Testis (tissue), 3 donors: ENCODE data around the gene ABRAXAS1. TPM values are rescaled to one million over a fixed set of nuclear protein-coding genes. Genes with fewer than 3 reads are reported as not detected.
"Not testable (repeated sequence)": the region's sequence is repeated elsewhere in the genome, so short reads cannot be mapped to it uniquely, and the experiment has no call there.

ENCODE experiments used
- DNase-seq: peaks from one replicate; pipeline ENCODE4 v3.0.0-alpha.2; 2019
- H3K27ac ChIP-seq, 2 donors: fragments of 200-600 bp; sonication (generic); one replicate each; pipeline ENCODE4 v1.5.1; 2019
- H3K27me3 ChIP-seq: fragments of 200-600 bp; sonication (generic); one replicate; pipeline ENCODE4 v1.5.1; 2019
- H3K36me3 ChIP-seq: fragments of 200-600 bp; sonication (generic); one replicate; pipeline ENCODE4 v1.5.1; 2017; ENCODE audit warnings: low read depth; ENCODE audit errors: missing control alignments
- H3K4me1 ChIP-seq: fragments of 200-600 bp; sonication (generic); one replicate; pipeline ENCODE4 v1.5.1; 2019
- H3K4me3 ChIP-seq, 2 donors: fragments of 200-600 bp; sonication (generic); one replicate each; pipeline ENCODE4 v1.5.1; 2017 to 2019
- H3K9me3 ChIP-seq: fragments of 200-600 bp; sonication (generic); one replicate; pipeline ENCODE4 v1.5.1; 2017
- CTCF ChIP-seq, 3 experiments: fragments of 450-650 bp in 2 of 3; fragments of 200-600 bp in 1 of 3; sonication (generic) in 1 of 3; IDR thresholded peaks; one replicate each; pipeline ENCODE4 v1.5.1; 2016 to 2019; ENCODE audit warnings: antibody characterized with exemption in 3 of 3, mild to moderate bottlenecking in 2 of 3, moderate library complexity in 1 of 3
- POLR2A ChIP-seq: fragments of 450-650 bp; IDR thresholded peaks from one replicate; pipeline ENCODE4 v1.6.1; 2017; ENCODE audit warnings: antibody characterized with exemption, mild to moderate bottlenecking, moderate library complexity
- WGBS, 2 donors: methylation state at CpG; one replicate each; pipeline ENCODE4 v1.1.5; 2018; 5-methylcytosine and 5-hydroxymethylcytosine counted together
- intact Hi-C: fragments of 100-400 bp; cut with DNase I; formaldehyde crosslinking; loops from one replicate; pipeline ENCODE4 v1.15.1; 2023; ENCODE audit warnings: low total_unique reads
- polyA plus RNA-seq: library from polyadenylated mRNA; stranded (reverse); fragments of 350-450 nt; fragmentation: Illumina TruSeq; extraction: RNeasy Lipid Tissue Mini Kit (QIAGEN cat#74804); gene quantifications from one replicate; pipeline ENCODE4 v1.2.3, GENCODE V29; 2014; ENCODE audit warnings: low read depth, low replicate concordance; ENCODE audit not compliant: insufficient read depth
- total RNA-seq, 2 donors: library from RNA; depleted of rRNA; stranded (reverse); fragments of >200 nt; gene quantifications; one replicate each; pipeline ENCODE4 v1.2.3, GENCODE V29; 2016

The ABRAXAS1 gene
- total and polyA plus RNA-seq, 3 donors from 2014 or later: 22.7 to 30.7 (median 25.0) TPM

- TF ChIP-seq CTCF (IDR thresholded peaks at IDR 0.05) (no peak), POLR2A (no peak)
- no peaks in the 10 kb centered on the region for H3K36me3 ChIP-seq
- no peak overlapping the region for H3K27ac ChIP-seq
- no peak overlapping the region for H3K4me3 ChIP-seq
- H3K4me1 ChIP-seq: peaks cover 2% of the 10 kb centered on the region
- H3K27me3 ChIP-seq: no peaks in the 10 kb centered on the region
- no peaks in the 10 kb centered on the region for H3K9me3 ChIP-seq
- DNase-seq: no peak
- 75 to 82% methylated on average over 1 of the region's 1 CpG for WGBS, 2 donors
- intact Hi-C loops: no loop called here
These were observed 13.3 kb upstream of the ABRAXAS1 start for GRCh38 chr4:83498187-83498586.

GRCh38 chr4:83496085-83496917 lies 11.4 kb upstream of the ABRAXAS1 start:
- peak overlapping the region in 1 of 2 donors; percentile 73 for H3K27ac ChIP-seq
- H3K36me3 ChIP-seq, H3K27me3 ChIP-seq, H3K9me3 ChIP-seq, H3K4me3 ChIP-seq, intact Hi-C loops, H3K4me1 ChIP-seq: not testable (repeated sequence)
- DNase-seq: peak; percentile 37
- WGBS, 2 donors: 51 to 69% methylated on average over 7 to 8 of the region's 8 CpGs

GRCh38 chr4:83490876-83491450 lies 6.1 kb upstream of the ABRAXAS1 start:
- no peak for DNase-seq
- Histone ChIP-seq H3K27ac (no peak overlapping the region), H3K27me3 (no peaks in the 10 kb centered on the region), H3K4me3 (no peak overlapping the region), H3K9me3 (no peaks in the 10 kb centered on the region), H3K4me1 (peaks cover 2% of the 10 kb centered on the region), H3K36me3 (no peaks in the 10 kb centered on the region)
- TF ChIP-seq POLR2A: no peak
- peak; percentile 58 to 77 (median 59) for TF ChIP-seq CTCF (IDR thresholded peaks at IDR 0.05)
- intact Hi-C loops: no loop called here
- WGBS, 2 donors: 20 to 24% methylated on average over 1 of the region's 1 CpG

DNA sequence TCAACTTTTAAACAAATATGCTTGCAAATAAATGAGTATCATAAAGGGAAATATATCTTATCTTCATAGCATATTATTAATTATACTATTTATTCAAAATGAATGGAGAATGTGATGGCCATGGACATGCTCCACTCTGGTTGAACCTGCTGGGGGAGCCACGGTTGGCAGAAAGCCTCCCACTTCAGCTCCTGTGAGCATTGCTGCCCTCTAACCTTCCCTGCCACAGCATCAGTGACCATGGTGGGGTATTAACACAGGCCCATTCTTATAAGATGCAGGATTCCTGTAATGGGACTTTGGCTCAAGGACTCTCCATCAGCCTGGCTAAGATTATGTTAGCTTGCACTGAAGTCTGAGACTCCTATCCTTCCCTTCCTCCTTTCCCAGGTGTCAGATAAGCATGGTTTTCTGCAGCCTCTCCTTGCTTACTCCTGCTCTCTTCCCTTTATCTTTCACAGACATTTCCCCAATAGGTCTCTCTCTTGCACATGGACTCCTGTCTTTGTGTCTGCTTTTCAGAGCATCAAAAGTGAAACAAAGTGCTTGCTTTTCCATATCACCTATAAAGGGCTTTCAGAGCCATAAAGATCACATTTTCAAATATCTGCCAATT lies 4.9 kb upstream of the ABRAXAS1 start:
- no peaks in the 10 kb centered on the region for H3K27me3 ChIP-seq
- intact Hi-C loops: no loop called here
- H3K4me3 ChIP-seq: no peak overlapping the region
- no peaks in the 10 kb centered on the region for H3K4me1 ChIP-seq
- H3K9me3 ChIP-seq: no peaks in the 10 kb centered on the region
- DNase-seq: no peak
- no peak for TF ChIP-seq CTCF (IDR thresholded peaks at IDR 0.05)
- TF ChIP-seq POLR2A: no peak
- no peak overlapping the region for H3K27ac ChIP-seq
- 36 to 44% methylated on average over 1 of the region's 1 CpG for WGBS, 2 donors
- no peaks in the 10 kb centered on the region for H3K36me3 ChIP-seq

DNA sequence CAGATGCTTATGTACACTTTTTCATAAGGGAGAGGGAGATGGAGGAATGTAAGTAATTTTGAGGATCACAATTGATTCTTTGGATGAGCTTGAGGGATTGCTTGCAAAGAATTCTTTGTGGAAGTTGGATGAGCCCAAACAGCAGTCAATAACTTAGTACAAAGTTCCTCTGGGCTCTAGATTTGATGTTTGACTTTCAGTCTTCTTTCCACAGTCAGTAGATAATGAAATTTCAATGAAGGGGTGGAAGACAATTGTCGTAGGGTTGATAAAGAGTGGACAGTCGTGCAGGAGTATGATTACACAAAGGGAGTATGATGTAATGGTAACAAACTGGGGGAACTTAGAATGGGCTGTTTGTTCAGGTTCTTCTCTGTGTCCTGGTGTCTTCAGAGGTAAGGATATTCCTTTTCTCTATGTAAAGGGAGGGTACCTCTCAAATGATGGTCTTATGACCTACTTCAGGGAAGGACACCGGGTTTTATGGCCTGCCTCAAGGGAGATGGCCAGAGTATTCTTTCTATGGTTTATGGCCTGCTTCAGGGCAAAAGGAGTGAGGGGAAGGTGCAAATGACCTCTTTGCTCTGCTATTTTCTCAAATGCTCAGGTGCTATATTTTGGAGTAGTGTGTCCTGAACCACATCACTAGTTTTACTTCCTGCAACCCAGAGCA lies 1.7 kb upstream of the ABRAXAS1 start:
- DNase-seq: no peak
- H3K36me3 ChIP-seq: no peaks in the 10 kb centered on the region
- WGBS, 2 donors: 69 to 72% methylated on average over 3 of the region's 3 CpGs
- intact Hi-C loops: no loop called here
- H3K4me3 ChIP-seq: no peak overlapping the region
- H3K27me3 ChIP-seq: no peaks in the 10 kb centered on the region
- H3K4me1 ChIP-seq: peaks cover 5% of the 10 kb centered on the region
- TF ChIP-seq POLR2A: no peak
- TF ChIP-seq CTCF (IDR thresholded peaks at IDR 0.05): no peak
- H3K9me3 ChIP-seq: no peaks in the 10 kb centered on the region
- no peak overlapping the region for H3K27ac ChIP-seq
